GM19351 (cell line): ENCODE measurements around the gene CENATAC.
"Not testable (repeated sequence)": the region's sequence is repeated elsewhere in the genome, so short reads cannot be mapped to it uniquely, and the experiment has no call there.

ENCODE experiments used
- ATAC-seq: cut with Tn5 transposase; IDR thresholded peaks from one replicate; pipeline ENCODE4 v1.9.1; 2021; ENCODE audit warnings: mild to moderate bottlenecking, moderate library complexity; ENCODE audit not compliant: unreplicated experiment

CENATAC gene

DNA sequence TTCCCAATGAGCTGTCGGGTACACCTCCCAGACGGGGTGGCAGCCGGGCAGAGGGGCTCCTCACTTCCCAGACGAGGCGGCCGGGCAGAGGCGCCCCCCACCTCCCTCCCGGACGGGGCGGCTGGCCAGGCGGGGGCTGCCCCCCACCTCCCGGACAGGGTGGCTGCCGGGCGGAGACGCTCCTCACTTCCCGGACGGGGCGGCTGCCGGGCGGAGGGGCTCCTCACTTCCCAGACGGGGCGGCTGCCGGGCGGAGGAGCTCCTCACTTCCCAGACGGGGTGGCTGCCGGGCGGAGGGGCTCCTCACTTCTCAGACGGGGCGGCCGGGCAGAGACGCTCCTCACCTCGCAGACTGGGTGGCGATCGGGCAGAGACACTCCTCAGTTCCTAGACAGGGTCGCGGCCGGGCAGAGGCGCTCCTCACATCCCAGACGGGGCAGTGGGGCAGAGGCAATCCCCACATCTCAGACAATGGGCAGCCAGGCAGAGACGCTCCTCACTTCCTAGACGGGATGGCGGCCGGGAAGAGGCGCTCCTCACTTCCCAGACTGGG, 6.4 kb upstream of the CENATAC start:
- not testable (repeated sequence) for ATAC-seq

DNA sequence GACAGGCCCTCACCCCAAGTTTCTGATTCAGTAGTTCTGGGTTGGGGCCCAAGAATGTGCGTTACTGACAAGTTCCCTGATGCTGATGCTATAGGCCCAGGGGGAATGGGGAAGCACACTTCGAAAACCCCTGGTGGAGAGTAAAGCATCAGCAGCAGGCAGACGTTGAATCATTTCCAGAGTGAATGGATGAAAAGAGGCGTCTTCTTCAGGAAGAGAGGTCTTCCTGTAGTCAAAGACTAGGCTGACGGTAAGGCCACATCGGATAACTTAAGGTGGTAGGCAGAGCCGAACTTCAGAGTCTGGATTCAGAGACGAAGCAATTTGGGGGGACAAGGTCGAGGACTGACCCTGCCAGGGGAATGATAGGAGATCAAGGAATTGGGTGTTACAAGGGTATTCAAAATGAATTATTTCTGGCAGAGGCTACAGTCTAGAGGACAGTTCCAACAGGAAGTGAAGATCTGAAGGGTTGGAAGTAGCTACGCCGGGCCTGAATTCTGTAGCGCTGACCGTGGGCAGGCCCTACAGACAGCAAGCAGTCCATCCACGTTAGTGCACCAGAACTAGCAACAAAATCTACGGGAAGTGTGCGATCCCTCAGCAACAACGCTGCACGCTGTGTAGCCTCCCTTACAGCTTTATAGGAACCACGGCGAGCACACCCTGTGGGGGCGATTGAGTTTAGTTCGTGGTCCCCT, 862 bp upstream of the CENATAC start:
- no peak for ATAC-seq

DNA sequence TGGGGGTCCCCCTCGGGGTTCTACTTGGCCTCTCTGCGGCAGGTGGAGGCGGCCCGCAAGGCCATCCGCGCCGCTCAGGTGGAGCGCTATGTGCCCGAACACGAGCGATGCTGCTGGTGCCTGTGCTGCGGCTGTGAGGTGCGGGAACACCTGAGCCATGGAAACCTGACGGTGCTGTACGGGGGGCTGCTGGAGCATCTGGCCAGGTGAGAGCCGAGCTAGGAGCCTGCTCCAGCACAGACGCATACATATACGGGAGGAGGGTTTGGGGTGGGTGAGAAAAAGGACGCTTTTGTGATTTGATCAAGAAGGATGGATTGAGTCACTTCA, 415 bp downstream of the CENATAC start:
- ATAC-seq = peak; percentile 9

DNA sequence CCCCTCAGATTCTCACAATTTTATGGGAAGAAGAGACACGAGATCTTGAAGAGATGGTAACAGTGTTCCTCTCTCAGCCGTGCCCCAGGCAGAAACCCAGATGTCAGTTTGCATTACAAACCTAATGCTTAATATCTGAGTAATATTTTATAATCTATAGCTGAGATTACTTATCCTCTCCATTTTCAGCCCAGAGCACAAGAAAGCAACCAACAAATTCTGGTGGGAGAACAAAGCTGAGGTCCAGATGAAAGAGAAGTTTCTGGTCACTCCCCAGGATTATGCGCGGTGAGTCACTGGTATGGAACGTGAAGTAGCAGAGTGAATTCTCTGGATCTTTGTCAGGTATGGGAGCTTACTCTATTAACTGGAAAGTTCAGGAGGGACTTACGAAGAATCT, 884 bp downstream of the CENATAC start:
- ATAC-seq = no peak

DNA sequence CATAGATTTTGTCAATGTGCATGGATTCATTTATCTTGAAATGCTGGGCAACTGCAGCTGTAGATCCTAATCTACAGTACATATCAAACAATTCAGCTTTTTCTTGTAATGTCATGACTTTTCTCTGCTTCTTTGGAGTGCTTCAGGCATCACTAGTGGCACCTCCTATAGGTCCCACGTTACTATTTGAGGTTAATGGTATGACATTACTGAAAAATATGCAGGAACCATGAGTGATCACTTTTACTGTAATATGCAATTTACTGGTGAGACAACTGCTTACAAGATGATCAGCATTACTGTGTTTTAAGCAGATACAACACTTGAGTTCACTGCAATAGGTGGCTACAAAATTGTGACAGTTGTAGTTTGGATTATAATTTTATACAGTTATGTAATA, 3.0 kb downstream of the CENATAC start:
- no peak for ATAC-seq

DNA sequence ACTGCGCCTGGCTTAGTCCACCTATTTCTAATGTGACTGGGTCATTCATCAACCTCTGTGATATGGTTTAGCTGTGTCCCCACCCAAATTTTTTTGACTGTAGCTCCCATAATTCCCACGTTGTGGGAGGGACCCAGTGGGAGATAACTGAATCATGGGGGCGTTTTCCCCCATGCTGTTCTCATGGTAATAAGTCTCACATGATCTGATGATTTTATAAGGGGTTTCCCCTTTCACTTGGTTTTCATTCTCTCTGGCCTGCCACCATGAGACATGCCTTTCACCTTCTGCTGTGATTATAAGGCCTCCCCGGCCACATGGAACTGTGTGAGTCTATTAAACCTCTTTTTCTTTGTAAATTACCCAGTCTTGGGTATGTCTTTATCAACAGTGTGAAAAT, 8.7 kb downstream of the CENATAC start:
- no peak for ATAC-seq

DNA sequence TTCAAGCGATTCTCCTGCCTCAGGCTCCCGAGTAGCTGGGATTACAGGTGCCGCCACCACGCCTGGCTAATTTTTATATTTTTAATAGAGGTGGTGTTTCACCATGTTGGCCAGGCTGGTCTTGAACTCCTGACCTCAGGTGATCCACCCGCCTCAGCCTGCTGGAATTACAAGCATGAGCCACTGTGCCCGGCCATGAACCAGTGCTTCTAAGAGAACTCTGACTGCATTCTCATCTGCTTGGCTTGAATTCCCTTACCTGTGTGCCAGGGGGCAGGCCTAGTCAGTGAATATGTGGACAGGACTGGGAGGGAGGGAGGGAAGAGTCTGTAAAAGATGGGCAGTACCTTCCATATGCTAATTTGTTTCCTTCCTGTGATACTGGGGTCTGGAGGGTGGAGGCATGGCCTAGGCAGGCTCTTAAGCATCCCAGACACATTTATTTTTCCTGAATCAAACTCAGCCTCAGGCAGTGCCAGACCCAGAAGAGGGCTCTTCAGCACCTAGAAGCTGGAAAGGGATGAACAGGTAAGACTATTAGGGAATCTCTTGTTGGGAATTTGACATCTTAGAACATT, 13.6 kb downstream of the CENATAC start:
- ATAC-seq = no peak

DNA sequence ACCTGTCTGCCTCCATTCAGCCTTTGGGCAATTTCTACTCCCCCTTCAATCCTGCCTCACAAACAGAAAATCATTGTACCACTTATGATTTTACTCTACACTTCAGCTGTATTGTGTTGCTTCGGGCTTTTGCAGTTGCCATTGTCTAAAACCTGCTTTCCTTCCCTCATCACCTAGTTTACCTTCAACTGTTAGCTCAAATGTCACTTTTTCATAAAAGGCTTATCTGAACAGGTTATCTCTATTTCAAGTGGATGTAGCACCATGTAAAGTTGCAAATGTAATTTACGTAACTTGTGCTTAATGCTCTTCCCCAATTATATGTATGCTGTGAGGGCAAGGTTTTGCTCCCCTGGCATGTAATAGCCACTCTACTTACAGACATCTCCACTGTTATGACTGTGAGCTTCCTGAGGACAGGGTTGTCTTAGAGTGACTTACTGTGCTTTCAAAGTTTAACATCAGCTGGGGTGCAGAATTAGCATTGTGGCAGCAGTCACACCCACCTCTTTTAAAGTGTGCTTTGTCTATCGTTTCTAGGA, 14.8 kb downstream of the CENATAC start:
- ATAC-seq = no peak

DNA sequence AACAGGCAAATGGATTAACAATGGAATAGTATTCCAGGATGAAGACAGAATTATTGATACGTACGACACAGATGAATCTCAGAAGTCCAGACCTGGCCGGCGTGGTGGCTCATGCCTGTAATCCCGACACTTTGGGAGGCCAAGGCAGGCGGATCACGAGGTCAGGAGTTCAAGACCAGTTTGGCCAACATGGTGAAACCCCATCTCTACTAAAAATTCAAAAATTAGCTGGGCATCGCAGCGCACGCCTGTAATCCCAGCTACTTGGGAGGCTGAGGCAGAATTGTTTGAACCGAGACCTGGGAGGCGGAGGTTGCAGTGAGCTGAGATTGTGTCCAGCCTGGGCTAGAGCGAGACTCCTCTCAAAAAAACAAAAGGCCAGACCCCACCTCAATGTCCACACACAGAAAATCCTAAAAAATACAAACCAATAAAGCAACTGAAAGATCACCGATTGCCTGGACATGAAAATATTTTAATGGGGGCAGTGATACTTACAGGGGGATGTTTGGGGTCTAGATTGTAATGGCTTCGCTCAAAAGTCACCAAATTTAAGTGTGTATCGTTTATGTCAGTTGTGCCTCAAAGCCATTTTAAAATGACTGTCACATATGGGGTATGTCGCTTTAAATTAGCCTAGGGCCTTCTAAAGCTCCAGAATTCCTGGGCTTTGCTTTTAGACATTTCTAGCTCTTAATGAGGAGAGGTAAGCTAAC, 16.4 kb downstream of the CENATAC start:
- ATAC-seq = no peak

DNA sequence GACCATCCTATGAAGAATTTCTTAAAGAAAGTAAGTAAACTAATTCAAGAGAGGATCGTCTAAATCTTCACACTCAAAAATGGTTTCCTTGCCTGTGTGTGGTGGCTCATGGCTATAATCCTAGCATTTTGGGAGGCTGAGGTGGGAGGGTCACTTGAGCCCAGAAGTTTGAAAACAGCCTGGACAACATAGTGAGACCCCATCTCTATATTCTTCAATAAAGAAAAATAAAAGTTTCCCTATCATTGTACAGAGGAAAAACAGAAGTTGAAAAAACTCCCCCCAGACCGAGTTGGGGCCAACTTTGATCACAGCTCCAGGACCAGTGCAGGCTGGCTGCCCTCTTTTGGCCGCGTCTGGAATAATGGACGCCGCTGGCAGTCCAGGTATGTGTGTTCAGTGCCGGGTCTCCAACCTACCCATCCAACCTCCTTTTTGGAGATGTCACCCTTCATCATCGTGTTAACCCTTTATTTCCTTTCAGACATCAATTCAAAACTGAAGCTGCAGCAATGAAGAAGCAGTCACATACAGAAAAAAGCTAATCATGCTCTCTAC, 17.2 kb downstream of the CENATAC start:
- ATAC-seq = no peak

DNA sequence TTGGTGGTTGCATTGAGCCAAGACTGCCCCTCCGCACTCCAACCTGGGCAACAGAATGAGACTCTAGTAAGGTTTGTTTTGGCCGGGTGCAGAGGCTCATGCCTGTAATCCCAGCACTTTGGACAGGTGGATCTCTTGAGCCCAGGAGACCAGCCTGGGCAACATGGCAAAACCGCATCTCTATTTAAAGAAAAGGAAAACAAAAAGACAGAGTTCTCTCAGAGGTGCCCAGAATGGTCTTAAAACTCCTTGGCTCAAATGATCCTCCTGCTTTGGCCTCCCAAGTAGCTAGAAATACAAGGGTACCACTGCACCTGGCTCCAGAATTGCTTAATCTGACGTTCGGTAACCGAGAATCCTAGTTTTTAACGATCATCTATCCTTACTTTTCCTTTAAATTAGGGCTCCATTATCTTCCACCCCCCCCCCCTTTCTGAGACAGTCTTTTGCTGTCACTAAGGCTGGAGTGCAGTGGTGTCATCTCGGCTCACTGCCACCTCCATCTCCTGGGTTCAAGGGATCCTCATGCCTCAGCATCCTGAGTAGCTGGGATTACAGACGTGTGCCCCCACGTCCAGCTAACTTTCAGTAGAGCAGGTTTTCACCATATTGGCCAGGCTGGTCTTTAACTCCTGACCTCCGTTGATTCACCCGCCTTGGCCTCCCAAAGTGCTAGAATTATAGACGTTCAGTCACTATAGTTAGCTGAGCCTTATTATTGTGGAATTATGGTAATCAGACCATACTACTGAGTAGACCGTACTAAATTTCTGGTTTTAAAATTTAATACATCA, 18.5 kb downstream of the CENATAC start:
- ATAC-seq = no peak

DNA sequence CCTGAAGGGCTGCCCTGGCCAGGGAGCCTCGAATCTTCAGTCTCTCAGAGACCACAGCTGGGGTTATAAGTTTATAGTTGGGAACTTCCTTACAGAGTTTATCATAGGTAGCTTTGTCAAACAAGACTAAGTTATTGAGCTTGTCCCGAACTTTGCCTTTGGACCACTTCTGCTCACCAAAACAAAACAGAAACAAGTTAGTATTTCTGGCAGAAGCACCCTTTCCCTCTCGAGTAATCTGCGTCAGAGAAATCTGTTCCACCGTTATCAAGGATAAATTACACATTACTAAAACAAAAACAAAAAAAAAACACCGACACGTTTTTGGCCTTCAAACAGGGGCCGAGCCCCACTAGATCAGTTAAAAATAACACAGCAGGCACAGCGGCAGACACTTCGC, 19.4 kb downstream of the CENATAC start:
- not testable (repeated sequence) for ATAC-seq

DNA sequence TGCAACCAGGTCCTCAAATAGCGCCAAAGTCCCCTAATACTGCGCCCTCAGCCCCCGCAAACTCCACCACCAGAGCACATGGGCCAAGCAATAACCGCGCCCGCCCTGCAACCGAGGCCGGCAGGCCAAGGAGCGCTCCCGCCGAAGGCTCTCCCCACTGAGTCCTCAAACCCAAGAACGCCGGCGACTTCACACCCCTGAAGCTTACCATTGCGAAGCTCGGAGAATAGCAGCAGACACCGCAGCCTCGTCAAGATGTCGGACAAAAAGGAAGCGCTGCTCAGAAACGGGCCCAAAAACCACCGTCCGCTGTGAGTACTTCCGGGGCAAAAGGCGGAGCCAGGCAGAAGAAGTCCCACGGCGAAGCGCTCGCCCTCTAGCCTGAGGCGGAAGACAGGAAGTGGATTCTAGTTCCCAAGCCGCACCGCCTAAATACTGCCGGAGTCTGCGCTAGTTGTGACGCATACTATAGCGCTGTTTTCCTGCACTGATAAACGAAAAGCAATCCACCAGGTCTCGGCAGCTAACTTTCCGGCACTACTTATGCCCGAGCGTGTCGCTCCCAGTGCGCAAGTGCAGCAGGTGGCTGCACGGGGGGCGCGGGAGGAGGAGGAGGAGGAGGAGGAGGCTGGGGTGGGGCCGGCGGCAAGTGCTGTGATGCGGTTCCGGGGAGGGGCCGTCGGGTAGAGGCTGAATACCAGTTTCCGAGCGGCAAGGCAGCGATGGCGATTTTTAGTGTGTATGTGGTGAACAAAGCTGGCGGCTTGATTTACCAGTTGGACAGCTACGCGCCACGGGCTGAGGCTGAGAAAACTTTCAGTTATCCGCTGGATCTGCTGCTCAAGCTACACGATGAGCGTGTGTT, 20.4 kb downstream of the CENATAC start, which contains the start of the genes RPS25 and TRAPPC4:
Gene RPS25 (minus strand): TSS at position 270 of the 865 bp plus-strand sequence. CDS start 59 bp downstream, at position 211.
Gene TRAPPC4 (plus strand): TSS at position 693 of the 865 bp plus-strand sequence. CDS start 30 bp downstream, at position 723.
- peak; percentile 88 for ATAC-seq

DNA sequence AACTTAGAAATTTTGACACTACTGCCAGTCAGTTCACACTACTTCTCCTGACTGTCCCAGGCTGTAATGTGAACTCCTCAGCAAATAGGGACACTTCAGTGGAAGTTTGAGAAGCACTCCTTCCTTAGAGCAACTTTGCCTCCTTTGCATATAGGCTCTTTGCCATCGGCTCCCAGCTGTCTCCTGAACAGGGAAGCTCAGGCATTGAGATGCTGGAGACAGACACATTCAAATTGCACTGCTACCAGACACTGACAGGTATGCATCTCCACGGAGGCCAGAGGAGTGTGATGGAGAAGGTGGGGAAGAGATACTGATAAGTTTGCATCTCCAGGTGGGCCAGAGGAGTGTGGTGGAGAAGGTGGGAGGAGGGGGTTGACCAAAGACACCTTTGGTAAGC, 22.1 kb downstream of the CENATAC start:
- no peak for ATAC-seq

DNA sequence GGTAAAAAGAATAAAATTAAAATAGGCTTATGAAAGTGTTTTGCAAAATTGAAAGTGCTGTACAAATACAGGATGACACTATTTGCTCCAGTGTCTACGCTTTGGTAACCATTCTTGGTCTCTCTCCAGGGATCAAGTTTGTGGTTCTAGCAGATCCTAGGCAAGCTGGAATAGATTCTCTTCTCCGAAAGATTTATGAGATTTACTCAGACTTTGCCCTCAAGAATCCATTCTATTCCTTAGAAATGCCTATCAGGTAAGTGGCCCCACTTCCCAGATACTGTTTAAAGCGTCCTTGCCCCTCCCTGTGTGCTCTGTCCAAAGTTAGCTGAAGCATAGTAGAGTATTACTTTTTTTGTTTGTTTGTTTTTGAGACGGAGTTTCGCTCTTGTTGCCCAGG, 23.7 kb downstream of the CENATAC start:
- no peak for ATAC-seq

DNA sequence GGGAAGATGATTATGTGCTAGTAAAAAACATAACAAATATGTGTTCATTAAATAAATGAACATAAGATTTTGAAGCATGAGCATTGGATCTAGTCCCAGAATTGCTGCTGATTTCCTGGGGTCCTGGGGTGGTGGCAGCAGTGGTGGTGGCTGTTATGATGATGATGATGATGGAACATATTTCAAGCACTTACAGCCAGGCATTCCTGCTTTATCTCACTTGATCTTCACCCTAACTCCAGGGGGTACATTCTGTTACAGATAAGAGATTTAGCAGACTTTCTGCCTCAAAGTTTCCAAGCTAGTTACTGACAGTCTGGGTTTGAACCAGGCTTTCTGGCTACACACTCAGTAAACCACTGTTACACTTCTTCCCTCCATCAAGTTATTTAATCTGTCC, 25.8 kb downstream of the CENATAC start:
- ATAC-seq = no peak

DNA sequence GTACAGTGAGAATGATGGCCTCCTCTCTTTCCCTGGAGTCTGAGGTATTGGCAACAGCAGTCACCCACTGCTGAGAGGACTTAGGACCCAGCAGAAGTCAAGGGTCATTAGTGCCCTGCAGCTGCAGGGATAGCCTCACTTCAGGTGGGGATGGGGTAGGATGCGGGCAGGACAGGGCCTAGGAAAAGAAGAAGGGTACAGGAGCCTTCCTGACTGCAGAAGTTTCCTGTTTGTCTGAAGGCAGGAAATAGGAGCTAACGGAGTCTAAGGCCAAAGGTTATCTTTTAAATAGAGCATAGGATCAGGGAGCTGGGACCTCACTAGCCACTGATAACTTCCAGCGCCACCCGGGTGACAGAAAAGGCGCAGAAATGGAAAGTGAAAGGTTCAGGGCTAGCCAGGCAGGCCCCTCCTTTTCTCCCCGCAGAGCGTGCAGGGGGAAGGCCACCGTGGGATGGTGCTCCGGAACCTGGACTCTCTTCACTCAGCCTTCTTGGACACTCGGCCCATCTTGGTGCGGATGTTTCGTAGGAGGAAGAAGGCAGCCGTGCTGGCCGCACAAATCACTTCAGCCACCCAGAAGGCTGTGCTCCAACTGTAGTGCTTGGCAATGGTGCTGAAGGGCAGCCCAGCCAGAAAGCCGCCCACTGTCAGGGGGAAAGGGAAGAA, 26.6 kb downstream of the CENATAC start:
- ATAC-seq = no peak

DNA sequence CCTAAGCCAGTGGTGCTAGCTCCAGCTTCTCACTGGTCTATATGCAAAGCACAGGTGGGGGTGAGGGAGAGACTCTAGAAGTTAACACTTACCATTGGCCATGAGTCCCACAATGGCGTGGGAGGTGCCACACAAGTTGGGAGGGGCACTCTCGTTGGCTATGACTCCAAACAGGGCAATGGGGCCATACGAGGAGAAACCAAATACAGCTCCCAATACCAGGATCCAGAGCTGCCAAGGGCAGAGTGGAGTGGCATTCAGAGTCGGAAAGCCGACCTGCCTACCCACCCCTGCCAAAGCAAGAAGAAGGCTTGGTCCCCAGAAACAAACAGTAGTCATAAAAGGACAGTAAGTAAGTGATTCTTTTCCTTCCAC, 27.1 kb downstream of the CENATAC start:
- ATAC-seq = no peak

DNA sequence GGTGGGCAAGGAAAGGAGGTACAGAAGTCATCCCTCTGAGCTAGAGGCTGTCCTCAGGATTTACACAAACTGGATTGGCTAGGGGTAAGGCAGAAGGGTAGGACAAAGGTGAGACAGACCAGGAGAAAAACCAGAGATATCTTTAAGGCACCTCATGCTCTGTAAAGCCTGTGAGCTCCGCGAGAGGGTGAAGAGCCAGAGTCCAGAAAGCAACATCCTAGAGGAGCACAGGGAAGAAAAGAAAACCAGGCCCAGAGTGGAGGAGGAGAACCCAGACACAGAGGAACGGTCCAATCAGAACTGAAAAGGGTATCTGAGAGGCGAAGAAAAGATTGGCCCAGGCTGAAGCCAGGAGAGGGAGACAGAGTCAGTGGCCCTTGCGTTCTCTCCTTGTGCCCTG, 27.6 kb downstream of the CENATAC start:
- no peak for ATAC-seq
